SHP77 (cell line): ENCODE data around the gene CAP2.

Experiments
- DNase-seq, 2 experiments: peaks; one replicate each; lab custom pipeline; 2025; lab: John Stamatoyannopoulos, UW

Gene CAP2

DNA sequence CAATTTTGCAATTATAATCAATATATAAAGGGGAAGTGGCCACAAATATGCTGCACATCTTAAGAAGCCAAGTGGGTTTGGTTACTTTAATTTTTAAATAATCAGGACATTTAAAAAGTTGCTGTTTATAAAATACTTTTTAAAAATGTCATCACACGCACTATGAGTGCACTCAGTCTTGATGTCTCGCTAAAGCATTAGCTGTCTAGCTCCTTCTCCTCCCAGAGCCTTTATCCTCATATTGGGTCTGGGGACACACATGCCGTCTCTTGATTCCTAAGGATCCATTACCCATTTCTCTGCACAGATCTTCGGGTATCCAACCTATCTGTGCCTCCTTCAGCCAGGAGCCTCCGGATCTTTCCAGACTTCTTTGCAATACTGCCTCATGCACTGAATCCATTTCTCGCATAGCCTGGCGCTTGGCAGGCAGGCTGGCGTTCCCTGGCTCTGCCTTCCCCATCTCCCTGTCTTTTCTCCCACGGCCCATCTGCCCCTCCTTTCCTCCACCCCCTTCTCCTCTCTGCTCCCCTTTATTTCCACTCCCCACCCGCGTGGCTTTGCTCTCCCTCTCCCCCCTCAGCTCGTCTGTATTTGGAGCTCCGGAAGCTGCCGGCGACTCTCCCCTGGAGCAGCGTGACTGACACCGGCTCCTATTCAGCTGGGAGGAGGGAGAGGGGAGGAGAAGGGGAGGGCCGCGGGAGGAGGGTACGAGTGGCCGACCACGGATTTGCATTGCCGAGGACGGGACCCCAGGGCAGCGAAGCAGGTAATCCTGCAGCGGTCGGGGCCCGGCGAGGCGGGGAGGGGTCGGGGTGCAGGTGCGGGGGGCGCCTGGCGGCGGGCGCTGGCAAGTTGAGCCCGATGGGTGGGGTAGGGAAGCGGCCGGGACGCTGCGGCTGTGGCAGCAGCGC, at the start of gene CAP2:
Gene CAP2 (plus strand): TSS at position 618 of the 914 bp plus-strand sequence. CDS start 27,961 bp downstream, outside the sequence.
- no peak for DNase-seq

DNA sequence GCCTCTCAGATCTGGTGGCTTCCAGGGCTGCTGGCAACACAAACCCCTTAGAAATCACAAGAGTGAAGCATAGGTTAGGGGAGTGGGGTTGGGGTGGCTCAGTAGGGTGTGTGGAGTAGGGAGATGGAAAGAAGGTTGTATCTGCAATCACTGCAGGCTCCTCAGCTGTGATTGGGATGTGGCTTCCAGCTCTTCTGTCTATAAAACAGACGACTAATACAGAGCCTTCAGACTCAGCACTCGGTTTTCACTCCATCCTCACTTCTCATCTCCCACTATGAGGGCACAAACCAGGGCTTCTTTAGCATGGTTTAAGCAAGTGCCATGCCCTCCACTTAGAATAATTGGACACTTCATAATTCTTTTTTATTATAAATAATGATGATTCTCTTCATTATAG, 46.4 kb upstream of the CAP2 start:
- DNase-seq = no peak

- DNase-seq = no peak
Measured at GRCh38 chr6:17349427-17349826, 44.0 kb upstream of the CAP2 start.

DNA sequence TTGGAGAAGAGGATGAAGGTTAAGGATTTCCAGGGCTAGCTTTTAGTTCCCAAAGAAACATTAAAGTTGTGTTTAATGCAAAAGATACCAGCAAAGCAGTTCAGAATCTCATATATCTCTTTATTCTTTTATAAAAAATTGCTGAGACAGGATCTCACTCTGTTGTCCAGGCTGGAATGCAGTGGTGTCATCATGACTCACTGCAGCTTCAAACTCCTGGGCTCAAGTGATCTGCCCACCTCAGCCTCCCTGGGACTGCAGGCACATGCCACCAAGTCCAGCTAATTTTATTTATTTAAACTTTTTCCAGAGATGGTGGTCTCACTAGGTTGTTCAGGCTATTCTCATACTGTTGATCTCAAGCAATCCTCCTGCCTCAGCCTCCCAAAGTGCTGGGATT, 41.1 kb upstream of the CAP2 start:
- no peak for DNase-seq

DNA sequence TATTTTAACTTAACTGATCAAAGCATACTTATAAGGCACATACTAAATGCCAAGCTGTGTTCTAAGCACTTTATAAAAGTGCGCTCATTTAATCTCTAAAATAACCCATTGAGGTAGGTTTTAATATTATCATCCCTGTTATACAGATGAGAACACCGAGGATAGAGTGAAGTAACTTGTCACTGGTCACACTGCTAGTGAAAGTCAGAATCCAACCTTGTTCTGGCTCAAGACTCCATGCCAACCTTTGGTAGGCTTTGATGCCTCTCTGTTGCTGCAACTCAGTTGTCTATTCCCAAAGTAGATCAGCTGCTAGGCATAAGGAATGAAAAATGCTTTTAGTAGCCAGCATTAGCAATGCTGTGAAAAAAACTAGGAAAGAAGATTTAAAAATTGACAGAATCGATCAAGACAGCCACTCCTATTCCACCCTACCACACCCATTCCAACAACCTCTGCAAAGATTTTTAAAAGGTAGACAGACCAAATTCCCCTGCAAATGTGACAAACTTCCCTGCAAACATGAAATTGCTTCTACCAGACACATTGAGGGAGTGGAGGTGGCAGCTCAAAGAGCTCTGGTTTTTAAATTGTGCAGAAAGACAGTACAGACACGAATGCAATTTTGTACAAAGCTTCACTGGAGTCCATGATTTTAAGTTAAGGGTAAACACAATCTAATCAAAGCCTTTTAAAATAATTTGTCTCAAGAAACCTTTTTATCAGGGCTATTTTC, 39.8 kb upstream of the CAP2 start:
- DNase-seq = no peak

- no peak for DNase-seq
Measured at GRCh38 chr6:17354700-17355403, 38.5 kb upstream of the CAP2 start.

GRCh38 chr6:17355404-17355774, 38.0 kb upstream of the CAP2 start:
- DNase-seq = no peak

- no peak for DNase-seq
Measured at GRCh38 chr6:17358515-17358914, 34.9 kb upstream of the CAP2 start.

DNA sequence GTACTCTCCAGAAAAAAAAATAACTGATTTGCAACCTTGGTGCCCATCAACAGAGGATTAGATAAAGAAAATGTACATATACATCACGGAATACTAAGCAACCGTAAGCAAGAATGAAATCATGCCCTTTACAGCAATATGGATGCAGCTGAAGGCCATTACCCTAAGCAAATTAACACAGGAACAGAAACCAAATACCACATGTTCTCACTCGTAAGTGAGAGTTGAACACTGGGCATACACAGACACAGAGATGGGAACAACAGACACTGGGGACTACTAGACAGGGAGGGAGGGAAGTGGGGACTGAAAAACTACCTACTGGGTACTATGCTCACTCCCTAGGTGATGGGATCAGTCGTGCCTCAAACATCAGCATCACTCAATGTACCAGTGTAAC, 32.8 kb upstream of the CAP2 start:
- no peak for DNase-seq

DNA sequence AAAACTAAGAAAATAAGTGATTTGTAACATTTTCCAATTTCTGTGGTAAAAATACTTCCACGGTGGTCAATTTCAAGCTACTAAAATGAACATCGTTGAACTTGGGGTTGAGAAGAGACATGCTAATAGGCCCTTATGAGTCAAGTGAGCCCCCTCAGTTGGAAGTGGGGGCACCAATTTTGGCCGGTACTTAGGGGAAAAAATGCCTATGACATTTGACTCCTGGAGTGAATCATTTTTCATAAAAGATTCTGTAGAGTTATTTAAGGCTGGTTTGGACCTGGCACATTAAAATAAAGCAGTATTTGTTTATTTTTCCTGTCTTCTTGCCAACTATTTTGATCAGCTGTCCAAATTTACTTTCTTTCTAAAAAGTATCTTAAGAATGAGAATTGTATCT, 32.4 kb upstream of the CAP2 start:
- DNase-seq = no peak

- DNase-seq = no peak
Measured at GRCh38 chr6:17365961-17366360, 27.4 kb upstream of the CAP2 start.

GRCh38 chr6:17367868-17368267, 25.5 kb upstream of the CAP2 start:
- DNase-seq = no peak

GRCh38 chr6:17381424-17382147, 11.8 kb upstream of the CAP2 start:
- no peak for DNase-seq

DNA sequence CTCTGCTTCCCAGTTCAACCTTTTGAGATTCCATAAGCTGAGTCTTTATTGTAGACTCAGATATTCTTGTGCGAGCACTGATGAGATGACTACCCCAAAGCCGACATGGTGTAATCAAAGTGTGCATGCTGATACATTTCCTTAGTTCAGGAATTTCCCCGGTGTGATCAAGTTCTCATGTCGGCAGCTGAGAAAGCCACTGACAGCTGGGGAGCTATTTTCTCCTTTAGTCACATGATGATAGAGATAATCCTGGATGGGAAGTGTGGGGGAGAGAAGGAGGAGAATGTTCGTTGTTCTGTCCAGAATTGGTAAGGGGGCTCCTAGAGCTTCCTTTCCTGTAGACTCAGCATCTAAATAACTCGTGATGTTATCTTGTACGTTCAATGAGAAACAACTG, 7.7 kb upstream of the CAP2 start:
- no peak for DNase-seq

DNA sequence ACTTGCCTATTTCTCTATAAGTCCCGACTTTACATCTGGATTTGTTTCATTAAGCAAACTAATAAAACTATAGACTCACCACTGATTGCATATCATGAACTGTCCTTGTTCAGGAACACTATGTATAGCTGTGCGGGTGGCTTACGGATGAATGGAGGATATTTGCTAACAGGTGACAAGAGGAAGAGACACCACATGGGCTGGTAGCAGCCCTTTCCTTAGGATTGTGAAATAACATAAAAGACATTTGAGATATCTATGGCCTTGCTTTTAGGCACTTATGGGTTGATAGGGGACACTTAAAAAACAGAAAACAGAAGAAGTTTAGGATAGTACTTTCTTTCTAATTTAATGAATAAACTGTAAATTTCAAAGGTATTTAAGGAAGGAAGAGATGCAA, 5.0 kb upstream of the CAP2 start:
- DNase-seq = no peak

DNA sequence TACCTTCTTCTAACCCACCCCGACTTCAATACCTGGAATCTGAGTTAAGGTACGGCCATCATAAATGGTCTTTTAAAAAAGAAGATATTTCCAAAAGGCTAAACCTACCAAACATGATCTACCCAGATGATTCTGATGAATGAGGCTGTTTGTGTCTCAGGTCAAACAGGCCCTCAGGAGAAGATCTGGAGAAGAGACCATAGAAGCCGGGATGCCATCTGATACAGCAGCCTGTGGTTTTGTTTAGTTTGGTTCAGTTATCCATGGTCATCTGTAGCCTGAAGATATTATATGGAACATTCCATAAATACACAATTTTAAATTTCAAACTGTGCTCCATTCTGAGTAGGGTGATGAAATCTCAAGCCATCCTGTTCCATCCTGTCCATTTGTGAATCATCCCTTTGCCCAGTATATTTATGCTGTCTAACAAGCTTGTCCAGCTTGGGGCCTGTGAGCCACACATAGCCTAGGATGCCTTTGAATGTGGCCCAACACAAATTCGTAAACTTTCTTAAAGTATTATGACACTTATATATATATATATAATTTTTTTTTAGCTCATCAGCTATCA, 4.0 kb upstream of the CAP2 start:
- no peak for DNase-seq

DNA sequence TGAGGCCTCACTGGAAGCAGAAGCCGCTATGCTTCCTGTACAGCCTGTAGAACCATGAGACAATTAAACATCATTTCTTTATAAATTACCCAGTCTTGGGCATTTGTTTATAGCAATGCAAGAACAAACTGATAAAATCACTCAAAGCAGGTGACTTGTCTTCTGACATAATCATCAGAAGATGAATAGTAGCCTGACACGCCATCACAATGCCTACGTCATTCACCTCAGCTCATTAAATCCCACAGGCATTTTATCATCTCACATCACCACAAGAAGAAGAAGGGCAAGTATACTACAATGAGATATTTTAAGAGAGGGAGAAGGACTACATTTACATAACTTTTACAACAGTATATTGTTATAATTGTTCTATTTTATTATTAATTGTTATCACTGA, 3.1 kb upstream of the CAP2 start:
- DNase-seq = no peak

DNA sequence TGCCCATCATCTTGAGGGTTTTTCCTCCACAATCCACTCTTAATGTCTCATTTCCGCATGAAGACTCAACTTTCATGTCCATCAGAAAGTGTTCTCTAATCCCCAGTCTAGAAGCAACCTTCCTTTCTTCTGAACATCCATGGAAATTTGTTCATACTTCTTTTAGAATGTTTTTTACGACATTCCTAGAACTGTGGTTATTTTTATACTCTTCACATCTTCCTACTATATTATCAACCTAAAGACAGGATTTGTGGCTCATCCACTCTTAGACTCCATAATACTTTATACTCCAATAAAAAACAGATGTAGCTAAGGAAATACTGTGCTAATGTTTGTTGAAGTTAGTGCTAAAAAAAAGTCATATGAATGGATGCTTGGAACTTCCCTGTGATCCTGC, 1.4 kb upstream of the CAP2 start:
- DNase-seq = no peak

- no peak for DNase-seq
Measured at GRCh38 chr6:17393892-17394631, 667 bp downstream of the CAP2 start.

GRCh38 chr6:17395112-17395511, 1.7 kb downstream of the CAP2 start:
- no peak for DNase-seq

DNA sequence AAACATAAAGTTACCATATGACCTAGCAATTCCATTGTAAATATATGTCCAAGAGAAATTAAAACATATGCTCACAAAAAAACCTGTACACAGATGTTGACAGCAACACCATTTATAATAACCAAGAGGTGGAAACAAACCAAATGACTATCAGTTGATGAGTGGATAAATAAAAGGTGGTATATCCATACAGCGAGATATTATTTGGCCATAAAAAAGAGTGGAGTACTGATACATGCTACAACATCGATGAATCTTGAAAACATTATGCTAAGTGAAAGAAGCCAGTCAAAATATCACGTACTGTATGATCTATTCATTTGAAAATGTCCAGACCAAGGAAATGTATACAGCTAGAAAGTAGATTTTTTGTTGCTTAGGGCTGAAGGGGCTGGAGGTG, 2.9 kb downstream of the CAP2 start:
- DNase-seq = no peak
